GM12864 (cell line): ENCODE measurements around the gene KIFAP3.

Source experiments
- DNase-seq: peaks from one replicate; pipeline ENCODE4 v3.0.0-alpha.2; 2011; ENCODE audit warnings: low read depth
- H3K4me3 ChIP-seq: 2 replicates; pipeline ENCODE4 v1.5.1; 2011; ENCODE audit warnings: mild to moderate bottlenecking, low read depth, low read length, control low read depth
- TF ChIP-seq, protein P1 (sequence below): IDR thresholded peaks from 2 replicates; pipeline ENCODE4 v1.5.1; 2011; ENCODE audit warnings: low read depth, mild to moderate bottlenecking, moderate library complexity, low read length, control low read depth, inconsistent platforms; ENCODE audit errors: missing control alignments

Gene KIFAP3

DNA sequence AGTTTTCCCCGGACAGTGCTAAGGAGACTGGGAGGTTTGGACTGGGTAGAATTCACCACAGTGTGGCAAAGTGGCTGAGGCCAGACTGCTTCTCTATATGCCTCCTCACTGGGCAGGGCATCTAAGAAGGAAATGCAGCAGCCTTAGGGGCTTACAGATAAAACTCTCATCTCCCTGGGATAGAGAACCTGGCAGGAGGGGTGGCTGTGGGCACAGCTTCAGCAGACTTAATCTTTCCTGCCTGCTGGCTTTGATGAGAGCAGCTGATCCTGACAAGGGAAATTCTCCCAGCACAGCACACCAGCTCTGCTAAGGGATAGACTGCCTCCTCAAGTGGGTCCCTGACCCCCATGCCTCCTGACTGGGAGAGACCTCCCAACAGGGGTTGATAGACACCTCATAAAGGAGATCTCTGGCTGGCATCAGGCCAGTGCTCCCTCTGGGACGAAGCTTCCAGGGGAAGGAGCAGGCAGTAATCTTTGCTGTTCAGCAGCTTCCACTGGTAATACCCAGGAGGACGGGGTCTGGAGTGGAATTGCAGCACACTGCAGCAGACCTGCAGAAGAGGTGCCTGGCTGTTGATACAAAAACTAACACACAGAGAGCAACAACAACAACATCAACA, 25.2 kb downstream of the KIFAP3 start:
- TF ChIP-seq, protein P1, sequence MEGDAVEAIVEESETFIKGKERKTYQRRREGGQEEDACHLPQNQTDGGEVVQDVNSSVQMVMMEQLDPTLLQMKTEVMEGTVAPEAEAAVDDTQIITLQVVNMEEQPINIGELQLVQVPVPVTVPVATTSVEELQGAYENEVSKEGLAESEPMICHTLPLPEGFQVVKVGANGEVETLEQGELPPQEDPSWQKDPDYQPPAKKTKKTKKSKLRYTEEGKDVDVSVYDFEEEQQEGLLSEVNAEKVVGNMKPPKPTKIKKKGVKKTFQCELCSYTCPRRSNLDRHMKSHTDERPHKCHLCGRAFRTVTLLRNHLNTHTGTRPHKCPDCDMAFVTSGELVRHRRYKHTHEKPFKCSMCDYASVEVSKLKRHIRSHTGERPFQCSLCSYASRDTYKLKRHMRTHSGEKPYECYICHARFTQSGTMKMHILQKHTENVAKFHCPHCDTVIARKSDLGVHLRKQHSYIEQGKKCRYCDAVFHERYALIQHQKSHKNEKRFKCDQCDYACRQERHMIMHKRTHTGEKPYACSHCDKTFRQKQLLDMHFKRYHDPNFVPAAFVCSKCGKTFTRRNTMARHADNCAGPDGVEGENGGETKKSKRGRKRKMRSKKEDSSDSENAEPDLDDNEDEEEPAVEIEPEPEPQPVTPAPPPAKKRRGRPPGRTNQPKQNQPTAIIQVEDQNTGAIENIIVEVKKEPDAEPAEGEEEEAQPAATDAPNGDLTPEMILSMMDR, result no peak

DNA sequence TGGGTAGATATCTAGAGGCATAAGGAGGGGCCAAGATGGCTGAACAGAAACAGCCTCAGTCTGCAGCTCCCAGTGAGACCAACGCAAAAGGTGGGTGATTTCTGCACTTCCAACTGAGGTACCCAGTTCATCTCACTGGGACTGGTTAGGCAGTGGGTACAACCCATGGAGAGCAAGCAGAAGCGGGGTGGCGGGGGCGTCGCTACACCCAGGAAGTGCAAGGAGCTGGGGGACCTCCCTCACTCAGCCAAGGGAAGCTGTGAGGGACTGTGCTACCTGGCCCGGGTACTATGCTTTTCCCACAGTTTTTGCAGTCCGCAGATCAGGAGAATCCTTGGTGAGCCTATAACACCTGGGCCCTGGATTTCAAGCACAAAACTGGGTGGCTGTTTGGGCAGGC, 26.0 kb downstream of the KIFAP3 start:
- H3K4me3 ChIP-seq, result no peak overlapping the region
- DNase-seq, result no peak
- TF ChIP-seq, protein P1, result no peak

More for the DNA sequence above, 25.2 kb downstream of the KIFAP3 start:
- H3K4me3 ChIP-seq, result no peak overlapping the region
- DNase-seq, result no peak

DNA sequence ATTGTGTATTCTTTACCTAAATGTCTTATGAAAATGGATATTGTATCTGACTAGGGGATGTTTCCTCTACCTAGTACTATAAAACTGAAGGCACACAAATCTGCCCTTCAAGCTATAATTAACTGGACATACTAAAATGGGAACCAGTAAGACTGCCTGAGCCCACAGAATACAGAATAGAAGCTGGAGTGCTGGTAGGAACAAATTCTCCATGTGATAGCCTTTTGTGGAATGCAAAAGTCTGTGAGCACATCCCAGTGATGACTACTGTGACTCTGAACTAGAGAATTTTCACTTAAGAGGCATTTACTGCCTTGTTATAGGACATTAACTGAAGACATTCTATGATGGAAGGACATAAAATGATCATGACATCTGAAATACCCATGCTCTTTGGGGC, 30.3 kb downstream of the KIFAP3 start:
- TF ChIP-seq, protein P1, result no peak
- no peak for DNase-seq

DNA sequence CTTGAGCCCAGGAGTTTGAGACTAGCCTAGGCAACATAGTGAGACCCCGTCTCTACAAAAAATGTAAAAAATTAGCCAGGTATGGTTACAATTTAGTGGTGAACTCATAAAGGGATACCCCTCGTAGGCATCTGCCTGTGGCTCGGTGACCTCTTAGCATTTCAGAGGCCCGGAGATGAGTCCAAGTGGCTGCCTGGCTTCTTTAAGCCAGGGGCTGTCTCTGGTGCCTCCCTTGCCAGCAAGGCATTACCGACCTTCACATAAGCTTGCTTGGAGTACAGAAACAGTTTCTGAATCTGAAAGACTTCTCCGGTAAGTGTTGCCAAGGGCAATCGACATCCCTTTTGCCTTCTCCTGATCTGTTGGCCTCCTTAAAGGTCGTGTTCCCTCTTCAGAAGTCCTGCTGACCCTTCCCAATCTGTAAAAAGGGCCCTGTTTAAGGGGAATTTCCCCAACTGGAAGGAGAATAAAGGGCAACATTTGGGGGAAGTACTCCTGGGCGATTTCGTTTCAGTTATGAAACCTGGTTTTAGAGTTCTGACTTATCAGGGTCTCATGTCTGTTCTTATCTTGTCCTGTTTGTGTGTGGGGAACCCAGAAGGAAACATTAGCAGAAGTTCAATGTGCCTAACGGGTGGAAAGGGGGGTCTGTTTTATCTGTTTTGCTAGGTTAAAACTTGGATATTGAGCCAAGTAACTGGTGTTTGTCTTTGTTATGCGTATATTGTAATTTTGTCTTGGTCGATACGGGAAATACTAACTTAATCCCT, 32.9 kb downstream of the KIFAP3 start:
- DNase-seq, result no peak
- no peak overlapping the region for H3K4me3 ChIP-seq
- TF ChIP-seq, protein P1, result no peak

More for the DNA sequence above, 30.3 kb downstream of the KIFAP3 start:
- H3K4me3 ChIP-seq, result no peak overlapping the region

DNA sequence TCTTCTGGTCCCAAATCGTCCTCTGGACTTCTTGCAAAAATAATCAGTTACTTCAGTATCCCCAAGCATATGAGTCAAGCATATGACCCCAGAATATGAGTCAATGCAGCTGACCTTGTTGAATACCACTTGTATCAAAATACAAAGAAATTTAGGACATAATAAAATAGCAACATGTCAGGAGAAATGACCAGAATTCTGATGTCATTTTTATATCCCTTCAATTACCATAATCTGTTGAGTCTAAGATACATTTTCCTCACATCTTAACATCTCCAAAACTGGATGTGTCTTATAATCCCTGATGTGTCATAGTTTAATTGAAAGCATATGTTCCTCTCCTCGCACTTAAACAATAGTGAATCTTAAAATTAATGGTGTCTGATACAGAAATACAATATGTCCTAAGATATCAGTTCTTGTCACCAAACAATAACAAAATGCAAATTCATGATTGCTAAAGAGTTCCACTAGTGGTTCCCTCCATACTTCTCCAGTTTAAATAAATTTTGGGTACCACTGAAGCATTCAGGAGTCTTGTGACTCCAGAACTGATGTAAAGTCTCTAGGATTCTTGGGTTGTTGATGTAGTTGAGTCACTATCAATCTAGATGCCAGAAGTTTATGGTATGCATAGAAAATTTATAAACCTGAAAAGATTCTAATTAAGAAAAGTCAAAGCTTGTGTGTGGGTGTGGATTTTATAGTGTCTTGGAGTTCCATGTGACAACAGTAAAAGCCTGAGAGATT, 41.8 kb downstream of the KIFAP3 start:
- DNase-seq, result no peak
- no peak overlapping the region for H3K4me3 ChIP-seq
- TF ChIP-seq, protein P1, result no peak

DNA sequence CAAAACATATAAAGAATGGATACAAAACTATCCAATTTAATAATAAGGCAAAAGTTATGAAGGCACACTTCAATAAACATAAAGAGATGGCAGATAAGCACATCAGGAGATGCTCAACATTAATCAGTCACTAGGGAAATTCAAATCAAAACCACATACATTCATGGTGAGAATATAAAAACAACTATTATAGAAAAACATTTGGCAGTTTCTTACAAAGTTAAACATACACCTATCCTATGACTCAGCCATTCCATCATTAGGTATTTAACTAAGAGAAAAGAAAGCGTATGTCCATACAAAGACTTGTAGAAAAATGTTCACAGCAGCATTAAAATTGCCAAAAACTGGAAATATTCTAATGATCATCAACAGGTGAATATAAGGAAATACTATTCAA, 44.3 kb downstream of the KIFAP3 start:
- TF ChIP-seq, protein P1, result no peak
- H3K4me3 ChIP-seq, result no peak overlapping the region
- no peak for DNase-seq
